Putamen (tissue), 1 donor: ENCODE measurements around the gene ARMCX2.
"Not testable (repeated sequence)": the region's sequence is repeated elsewhere in the genome, so short reads cannot be mapped to it uniquely, and the experiment has no call there.

Source experiments
- DNase-seq: peaks from one replicate; pipeline ENCODE4 v3.0.0-alpha.2; 2016; ENCODE audit warnings: low spot score

Gene ARMCX2

GRCh38 chrX:101659601-101660063 is at the start of gene ARMCX2:
ARMCX2 (minus strand) TSS chrX:101659850; CDS start chrX:101657588, 2,262 bp downstream.
- peak; percentile 59 for DNase-seq

DNA sequence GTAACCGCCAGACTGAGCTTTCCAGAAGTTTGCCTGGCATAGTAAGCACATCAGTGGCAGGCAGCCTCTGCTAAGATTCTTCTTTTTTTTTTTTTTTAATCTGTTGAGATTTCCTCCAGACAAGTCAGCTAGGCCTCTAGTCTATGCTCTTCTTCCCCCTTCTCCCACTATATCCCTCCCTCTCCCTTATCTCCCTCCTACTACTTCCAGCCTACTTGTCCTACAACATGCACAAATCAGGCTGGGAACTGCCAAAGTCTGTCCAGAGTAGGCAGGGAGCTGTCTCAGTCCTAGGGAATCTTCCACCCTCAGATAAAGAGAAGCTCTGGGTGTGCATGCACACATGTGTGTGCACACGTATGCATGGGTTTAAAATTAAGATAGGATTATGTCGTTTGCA is 49.7 kb upstream of the ARMCX2 start:
- no peak for DNase-seq

GRCh38 chrX:101708163-101708562 is 48.5 kb upstream of the ARMCX2 start:
- DNase-seq, result peak; percentile 21

- DNase-seq, result no peak
Observed at GRCh38 chrX:101693476-101693875, 33.8 kb upstream of the ARMCX2 start.

DNA sequence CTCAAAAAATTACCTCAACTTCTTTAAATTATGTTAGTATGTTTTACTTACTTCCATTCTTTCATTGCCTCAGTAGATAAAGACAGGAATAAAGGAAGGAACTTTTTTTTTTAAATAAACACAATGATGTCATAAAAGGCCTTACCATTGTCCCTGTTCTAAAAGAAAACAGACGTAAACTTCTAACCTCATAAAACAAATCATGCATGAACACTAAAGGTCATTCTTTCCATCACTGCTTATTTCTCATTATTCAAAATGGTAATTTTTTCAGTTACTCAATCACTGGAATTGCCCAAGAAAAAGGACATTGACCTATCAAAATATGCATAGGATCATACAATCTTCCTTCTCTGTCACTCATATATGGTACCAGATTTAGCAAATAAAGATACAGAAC is 32.2 kb upstream of the ARMCX2 start:
- DNase-seq, result no peak

DNA sequence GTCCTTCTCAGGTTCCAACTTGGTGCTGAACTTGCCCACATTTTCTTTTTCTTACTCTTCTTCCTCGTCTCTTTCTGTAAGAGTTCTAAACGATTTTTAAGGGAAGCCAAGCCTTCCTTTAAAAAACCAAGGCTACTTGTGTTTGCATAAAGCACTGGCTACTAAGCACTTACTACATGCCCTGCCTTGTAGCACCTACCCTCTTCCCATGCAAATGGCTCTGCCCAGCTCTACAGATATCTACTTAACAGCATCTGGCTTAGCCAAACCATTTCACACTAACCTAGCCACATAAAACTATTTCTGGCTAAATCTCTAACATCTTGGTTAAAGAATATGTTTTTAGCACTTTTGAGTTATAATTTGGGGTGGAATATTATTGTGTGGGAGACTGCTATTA is 26.9 kb upstream of the ARMCX2 start:
- DNase-seq, result no peak

DNA sequence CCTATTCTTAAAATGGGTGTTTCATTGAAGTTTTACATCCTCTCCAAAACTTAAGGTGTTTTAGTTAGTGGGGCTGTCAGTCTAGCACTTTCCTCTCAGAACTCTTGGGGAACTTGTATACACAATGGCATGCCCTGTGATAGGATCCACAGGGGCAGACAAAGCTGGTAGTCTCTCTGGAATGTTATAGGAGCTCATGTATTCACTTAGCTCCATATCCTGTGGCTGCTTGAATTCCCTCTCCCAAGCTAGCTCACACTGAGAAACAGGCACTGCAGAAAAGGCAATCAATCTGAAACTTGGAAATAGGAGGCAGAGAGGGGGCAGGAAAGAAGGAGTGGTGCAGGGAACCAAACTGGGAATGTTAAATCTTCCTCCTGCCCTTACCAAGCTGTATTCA is 26.3 kb upstream of the ARMCX2 start:
- no peak for DNase-seq

DNA sequence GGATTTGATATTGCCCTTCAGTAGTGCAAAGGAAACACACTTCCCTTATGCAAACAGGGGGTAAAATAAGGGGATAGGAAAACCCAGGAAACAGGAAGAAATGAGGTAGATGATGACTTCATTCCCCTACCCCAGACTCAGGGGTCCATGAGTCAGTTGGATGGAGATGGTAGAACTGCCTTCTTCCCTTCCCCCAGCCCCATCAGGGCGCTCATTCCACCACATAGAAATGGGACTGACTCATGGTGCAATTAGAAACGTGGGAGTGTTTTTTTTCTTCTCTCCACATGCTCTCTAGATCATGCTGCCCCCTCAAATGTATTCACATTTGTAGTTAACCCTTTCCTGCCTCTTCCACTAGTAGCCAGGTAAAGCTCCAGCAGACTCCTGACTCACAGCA is 23.1 kb upstream of the ARMCX2 start:
- peak; percentile 35 for DNase-seq

- no peak for DNase-seq
Observed at GRCh38 chrX:101677028-101677427, 17.4 kb upstream of the ARMCX2 start.

DNA sequence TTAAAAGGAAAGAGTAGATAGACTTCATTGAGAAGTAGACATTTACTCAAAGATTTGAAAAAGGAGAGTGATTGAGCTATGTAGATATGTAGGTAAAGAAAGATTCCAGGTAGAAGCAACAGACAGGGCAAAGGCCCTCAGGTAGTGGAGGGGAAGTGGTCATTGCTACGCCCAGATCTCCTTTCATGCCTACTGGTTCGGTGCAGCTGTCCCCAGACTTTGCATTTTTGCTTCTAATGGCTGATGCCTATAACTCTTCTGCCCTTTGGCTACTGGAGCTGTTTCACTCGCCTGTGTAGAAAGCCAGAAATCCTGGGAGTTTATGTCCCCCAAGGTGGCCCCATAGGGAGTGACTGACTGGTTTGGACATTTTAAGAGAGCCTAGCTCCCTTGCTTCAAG is 16.9 kb upstream of the ARMCX2 start:
- DNase-seq, result no peak

DNA sequence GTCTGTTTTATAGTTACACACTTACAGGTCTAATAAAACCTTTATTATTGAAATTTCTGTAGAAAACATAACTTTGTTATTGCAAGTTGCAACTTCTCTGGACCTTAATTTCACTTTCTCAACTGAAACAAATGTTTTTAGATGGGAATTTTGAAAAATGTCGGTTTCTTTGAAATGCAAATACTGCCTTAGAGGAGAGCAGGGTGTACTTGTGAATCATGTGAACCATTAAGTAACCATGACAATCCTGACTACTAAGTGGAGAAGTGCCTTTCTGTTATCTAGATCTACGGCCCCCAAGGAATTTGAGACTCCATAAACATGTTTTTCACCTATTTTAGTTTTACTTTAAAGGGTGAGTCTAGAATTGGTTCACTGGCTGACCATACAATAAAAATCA is 8.5 kb upstream of the ARMCX2 start:
- DNase-seq, result no peak

GRCh38 chrX:101658661-101659491 is 774 bp downstream of the ARMCX2 start:
- peak; percentile 70 for DNase-seq

- DNase-seq, result no peak
Observed at GRCh38 chrX:101657495-101657894, 2.2 kb downstream of the ARMCX2 start.

- no peak for DNase-seq
Observed at GRCh38 chrX:101656817-101657216, 2.8 kb downstream of the ARMCX2 start.

DNA sequence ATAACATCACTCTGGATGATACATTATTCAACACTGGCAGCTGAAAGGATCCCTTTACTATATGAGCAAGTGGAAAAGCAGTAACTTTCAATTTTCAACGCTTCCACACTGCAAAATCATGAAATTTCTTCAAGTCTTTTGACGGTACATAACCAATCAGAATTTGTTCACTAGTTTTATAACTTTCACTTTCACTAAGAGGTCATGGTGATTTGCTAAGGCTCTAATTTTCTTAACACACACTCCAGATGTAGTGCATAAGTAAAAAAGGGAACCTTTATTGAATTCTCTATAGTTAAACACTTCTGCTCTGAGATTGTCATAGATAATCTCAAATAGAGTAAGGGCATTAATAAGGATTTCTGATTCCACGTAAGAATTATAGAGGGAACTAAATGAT is 4.1 kb downstream of the ARMCX2 start:
- no peak for DNase-seq

DNA sequence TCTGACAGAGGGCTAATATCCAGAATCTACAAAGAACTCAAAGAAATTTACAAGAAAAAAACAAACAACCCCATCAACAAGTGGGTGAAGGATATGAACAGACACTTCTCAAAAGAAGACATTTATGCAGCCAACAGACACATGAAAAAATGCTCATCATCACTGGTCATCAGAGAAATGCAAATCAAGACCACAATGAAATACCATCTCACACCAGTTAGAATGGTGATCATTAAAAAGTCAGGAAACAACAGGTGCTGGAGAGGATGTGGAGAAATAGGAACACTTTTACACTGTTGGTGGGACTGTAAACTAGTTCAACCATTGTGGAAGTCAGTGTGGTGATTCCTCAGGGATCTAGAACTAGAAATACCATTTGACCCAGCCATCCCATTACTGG is 11.9 kb downstream of the ARMCX2 start:
- DNase-seq, result not testable (repeated sequence)

GRCh38 chrX:101642093-101642492 is 17.6 kb downstream of the ARMCX2 start:
- no peak for DNase-seq

DNA sequence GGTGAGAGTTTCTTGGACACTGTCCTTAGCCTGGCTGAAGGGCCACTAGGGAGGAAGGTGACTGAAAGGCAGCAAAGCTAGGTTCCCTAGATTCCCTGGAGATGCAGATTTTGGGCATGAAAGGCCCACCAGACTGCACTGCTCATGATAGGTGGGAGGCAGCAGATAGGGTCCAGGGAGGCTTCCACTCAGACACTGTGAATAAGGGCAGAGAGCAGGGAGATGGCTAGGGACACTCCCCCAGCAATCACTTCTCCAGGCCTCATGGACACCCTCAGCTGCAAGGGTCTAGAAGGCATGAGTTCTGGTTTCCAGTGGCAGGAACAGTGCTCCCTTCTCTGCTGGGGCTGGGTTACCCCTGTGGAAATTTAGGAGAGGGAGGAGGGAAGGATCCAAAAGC is 20.1 kb downstream of the ARMCX2 start:
- DNase-seq, result no peak

DNA sequence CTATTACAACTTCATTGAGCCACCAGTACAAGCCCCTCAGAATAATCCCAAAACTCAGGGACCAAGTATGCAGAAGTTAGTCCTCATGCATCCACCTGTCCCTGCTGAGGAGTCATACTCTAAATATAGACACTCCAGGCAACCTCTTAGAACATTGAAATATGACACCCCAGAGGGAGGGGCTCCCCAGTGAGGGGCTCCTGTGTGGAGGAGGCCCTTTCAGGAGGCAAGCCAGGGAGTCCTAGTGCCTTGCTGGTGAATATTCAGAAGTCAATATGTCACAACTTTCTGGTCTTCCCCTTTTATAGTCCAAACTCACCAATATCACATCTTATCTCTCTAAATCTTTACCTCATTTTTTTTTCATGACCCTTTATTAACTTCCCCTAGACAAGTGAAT is 40.3 kb downstream of the ARMCX2 start:
- DNase-seq, result no peak

GRCh38 chrX:101617211-101618191 is 42.1 kb downstream of the ARMCX2 start, which contains the start of gene ARMCX6:
ARMCX6 (minus strand) TSS chrX:101618000; CDS start chrX:101616620, 1,380 bp downstream.
- DNase-seq, result peak; percentile 76

GRCh38 chrX:101605728-101606127 is 53.9 kb downstream of the ARMCX2 start:
- DNase-seq, result no peak
